Kidney tubule cell (primary cell): ENCODE results near the gene KMT2A.

Source experiments
- DNase-seq: peaks from one replicate; pipeline ENCODE4 v3.0.0-alpha.2; 2018; ENCODE audit warnings: low spot score

Gene KMT2A

DNA sequence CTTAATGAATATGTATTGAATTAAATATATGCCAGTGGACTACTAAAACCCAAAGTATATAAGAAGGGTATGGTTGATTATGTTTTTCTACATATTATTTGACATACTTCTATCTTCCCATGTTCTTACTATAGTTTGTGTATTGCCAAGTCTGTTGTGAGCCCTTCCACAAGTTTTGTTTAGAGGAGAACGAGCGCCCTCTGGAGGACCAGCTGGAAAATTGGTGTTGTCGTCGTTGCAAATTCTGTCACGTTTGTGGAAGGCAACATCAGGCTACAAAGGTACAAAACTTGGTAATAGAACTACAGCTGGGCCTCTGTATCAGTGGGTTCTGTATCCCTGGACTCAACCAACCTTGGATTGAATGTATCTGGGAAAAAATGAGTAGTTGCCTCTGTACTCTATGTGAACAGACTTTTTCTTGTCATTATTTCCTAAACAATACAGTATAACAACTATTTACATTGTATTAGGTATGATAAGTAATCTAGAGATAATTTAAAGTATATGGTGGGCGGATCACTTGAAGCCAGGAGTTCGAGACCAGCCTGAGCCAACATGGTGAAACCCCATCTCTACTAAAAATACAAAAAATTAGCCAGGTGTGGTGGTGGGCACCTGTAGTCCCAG lies 52.3 kb downstream of the KMT2A start:
- DNase-seq = peak; percentile 75

DNA sequence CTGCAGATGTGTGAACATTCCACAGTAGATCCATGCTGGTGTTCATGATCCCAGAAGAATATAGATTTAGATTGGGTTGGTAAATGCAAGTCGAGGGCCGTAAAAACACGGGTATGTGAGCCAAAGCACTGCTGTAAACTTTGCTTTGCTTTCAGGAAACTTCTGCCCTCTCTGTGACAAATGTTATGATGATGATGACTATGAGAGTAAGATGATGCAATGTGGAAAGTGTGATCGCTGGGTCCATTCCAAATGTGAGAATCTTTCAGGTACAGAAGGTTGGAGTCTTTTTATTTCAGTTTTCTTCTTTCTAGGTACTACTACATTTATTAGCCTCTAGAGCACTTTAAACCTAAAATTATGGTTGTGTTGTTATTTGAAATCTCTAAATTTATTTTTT lies 54.7 kb downstream of the KMT2A start:
- DNase-seq = no peak

DNA sequence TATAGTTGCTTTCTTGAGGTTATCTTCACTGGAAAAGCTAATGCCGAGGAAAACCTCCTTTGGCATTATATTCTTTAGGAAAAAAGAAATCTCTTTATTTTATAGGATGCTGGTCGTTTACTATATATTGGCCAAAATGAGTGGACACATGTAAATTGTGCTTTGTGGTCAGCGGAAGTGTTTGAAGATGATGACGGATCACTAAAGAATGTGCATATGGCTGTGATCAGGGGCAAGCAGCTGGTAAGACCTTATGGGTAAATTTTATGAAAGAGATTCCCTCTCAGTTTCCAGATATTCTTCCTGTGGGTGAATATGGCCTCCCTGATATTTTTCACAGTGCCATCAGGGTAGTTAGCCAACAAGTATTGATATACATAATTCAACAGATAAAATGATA lies 61.5 kb downstream of the KMT2A start:
- no peak for DNase-seq

DNA sequence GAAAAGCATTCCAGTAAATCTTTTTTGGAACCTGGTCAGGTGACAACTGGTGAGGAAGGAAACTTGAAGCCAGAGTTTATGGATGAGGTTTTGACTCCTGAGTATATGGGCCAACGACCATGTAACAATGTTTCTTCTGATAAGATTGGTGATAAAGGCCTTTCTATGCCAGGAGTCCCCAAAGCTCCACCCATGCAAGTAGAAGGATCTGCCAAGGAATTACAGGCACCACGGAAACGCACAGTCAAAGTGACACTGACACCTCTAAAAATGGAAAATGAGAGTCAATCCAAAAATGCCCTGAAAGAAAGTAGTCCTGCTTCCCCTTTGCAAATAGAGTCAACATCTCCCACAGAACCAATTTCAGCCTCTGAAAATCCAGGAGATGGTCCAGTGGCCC lies 66.9 kb downstream of the KMT2A start:
- DNase-seq = no peak

DNA sequence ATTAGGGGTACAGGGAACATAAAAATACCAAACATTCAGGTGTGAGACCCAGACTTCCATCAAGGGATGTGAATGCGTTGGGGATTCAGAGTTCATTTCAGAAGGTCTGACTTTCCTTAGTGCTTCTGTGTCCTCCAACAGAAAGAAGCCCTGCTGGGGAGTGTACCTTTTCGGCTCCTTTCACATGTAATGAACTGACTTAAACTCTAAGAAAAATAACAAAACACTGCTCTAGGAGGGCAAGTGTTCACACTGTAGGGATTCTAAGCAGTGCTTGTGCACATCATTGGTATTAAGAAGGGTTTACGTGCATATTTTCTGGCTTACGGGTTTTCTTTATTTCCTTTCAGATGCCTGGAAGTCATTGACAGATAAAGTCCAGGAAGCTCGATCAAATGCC lies 75.3 kb downstream of the KMT2A start:
- no peak for DNase-seq

DNA sequence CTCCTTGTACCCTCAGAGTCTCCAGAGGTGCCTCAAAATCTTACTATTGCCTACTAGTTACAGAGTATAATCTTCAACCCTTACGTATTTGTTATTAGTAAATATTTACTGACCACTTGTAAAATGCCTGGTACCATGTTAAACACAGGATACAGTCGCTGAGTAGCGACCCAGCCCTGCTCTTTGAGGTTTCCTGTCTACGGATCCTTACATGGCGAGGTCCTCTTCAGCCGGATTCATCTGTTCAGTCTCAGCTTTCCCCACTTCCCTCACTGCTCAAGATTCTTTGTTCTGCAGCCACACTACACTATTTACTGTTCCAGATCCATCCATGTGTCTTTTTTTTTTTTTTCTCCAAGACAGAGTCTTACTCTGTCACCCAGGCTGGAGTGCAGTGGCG lies 77.8 kb downstream of the KMT2A start:
- DNase-seq = no peak

DNA sequence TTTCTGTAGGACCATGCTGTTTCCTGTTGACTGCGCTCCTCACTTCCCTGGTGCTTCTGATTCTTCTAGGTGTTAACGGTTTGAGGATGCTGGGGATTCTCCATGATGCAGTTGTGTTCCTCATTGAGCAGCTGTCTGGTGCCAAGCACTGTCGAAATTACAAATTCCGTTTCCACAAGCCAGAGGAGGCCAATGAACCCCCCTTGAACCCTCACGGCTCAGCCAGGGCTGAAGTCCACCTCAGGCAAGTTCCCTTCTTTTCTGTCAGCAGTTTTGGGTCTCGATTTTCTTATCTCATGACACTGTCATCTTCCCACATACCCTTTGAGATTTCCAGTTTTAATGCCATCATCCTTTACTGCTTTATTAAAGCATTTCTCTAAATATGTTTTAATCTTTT lies 83.3 kb downstream of the KMT2A start:
- no peak for DNase-seq

DNA sequence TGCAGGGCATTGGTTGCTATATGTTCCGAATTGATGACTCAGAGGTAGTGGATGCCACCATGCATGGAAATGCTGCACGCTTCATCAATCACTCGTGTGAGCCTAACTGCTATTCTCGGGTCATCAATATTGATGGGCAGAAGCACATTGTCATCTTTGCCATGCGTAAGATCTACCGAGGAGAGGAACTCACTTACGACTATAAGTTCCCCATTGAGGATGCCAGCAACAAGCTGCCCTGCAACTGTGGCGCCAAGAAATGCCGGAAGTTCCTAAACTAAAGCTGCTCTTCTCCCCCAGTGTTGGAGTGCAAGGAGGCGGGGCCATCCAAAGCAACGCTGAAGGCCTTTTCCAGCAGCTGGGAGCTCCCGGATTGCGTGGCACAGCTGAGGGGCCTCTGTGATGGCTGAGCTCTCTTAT lies 85.6 kb downstream of the KMT2A start:
- DNase-seq = no peak

DNA sequence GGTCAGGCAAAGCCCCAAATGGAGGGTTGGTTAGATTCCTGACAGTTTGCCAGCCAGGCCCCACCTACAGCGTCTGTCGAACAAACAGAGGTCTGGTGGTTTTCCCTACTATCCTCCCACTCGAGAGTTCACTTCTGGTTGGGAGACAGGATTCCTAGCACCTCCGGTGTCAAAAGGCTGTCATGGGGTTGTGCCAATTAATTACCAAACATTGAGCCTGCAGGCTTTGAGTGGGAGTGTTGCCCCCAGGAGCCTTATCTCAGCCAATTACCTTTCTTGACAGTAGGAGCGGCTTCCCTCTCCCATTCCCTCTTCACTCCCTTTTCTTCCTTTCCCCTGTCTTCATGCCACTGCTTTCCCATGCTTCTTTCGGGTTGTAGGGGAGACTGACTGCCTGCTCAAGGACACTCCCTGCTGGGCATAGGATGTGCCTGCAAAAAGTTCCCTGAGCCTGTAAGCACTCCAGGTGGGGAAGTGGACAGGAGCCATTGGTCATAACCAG lies 86.3 kb downstream of the KMT2A start:
- peak; percentile 48 for DNase-seq

DNA sequence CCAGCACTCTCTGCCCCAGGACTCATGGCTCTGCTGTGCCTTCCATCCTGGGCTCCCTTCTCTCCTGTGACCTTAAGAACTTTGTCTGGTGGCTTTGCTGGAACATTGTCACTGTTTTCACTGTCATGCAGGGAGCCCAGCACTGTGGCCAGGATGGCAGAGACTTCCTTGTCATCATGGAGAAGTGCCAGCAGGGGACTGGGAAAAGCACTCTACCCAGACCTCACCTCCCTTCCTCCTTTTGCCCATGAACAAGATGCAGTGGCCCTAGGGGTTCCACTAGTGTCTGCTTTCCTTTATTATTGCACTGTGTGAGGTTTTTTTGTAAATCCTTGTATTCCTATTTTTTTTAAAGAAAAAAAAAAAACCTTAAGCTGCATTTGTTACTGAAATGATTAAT lies 88.1 kb downstream of the KMT2A start:
- no peak for DNase-seq

DNA sequence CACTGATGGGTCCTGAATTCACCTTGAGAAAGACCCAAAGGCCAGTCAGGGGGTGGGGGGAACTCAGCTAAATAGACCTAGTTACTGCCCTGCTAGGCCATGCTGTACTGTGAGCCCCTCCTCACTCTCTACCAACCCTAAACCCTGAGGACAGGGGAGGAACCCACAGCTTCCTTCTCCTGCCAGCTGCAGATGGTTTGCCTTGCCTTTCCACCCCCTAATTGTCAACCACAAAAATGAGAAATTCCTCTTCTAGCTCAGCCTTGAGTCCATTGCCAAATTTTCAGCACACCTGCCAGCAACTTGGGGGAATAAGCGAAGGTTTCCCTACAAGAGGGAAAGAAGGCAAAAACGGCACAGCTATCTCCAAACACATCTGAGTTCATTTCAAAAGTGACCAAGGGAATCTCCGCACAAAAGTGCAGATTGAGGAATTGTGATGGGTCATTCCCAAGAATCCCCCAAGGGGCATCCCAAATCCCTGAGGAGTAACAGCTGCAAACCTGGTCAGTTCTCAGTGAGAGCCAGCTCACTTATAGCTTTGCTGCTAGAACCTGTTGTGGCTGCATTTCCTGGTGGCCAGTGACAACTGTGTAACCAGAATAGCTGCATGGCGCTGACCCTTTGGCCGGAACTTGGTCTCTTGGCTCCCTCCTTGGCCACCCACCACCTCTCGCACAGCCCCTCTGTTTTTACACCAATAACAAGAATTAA lies 88.6 kb downstream of the KMT2A start:
- no peak for DNase-seq

DNA sequence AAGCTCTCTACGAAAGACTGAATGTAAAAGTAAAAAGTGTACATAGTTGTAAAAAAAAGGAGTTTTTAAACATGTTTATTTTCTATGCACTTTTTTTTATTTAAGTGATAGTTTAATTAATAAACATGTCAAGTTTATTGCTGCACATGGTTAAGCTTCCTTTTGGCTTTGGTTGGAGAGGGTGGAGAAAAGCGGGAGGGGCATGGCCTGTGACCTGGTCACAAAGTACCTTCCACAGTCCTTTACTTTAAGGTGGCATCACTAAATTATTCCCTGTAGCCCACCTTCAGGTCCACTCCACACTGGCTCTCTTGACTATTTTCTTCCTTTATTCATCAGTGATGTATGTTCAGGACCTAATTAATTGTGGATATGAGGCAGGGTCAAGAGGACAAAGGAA lies 90.4 kb downstream of the KMT2A start:
- DNase-seq = no peak

DNA sequence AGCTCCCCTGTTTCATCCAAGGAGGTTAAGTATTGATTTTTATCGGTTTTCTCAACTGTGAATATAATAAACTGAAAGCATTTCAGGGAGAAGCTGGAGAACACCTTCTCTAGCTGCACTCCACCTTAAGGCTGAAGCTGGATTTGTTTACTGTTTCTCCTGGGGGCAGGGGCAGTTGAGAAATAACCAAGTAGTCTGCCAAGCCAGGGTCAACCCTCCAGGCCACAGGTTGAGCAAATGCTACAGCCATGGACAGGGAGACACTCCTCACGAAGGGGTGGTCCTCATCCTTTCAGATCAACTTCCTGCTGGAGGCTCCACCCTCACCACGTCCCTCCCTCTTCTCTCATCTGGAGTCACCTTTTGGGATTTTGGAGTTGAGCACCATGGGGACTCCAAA lies 90.8 kb downstream of the KMT2A start, which contains the start of gene TTC36:
Gene TTC36, plus strand, starts transcription at position 366 of the 400 bp plus-strand sequence. Its CDS starts 21 bp downstream, at position 387.
- no peak for DNase-seq

DNA sequence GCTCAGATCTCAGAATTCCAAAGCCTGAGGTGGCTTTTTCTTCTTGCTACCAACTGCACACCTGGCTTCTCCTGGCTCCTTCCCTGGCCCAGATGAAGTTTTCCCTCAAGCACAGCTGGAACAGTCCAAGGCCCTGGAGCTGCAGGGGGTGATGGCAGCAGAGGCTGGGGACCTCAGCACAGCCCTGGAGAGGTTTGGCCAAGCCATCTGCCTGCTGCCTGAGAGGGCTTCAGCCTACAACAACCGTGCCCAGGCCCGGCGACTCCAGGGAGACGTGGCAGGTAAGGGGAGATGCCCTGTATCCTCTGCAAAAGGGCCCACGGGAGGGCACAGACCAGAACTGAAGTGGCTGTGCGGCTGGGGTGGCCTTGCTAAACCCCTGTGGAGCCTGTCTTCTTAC lies 92.2 kb downstream of the KMT2A start:
- no peak for DNase-seq

DNA sequence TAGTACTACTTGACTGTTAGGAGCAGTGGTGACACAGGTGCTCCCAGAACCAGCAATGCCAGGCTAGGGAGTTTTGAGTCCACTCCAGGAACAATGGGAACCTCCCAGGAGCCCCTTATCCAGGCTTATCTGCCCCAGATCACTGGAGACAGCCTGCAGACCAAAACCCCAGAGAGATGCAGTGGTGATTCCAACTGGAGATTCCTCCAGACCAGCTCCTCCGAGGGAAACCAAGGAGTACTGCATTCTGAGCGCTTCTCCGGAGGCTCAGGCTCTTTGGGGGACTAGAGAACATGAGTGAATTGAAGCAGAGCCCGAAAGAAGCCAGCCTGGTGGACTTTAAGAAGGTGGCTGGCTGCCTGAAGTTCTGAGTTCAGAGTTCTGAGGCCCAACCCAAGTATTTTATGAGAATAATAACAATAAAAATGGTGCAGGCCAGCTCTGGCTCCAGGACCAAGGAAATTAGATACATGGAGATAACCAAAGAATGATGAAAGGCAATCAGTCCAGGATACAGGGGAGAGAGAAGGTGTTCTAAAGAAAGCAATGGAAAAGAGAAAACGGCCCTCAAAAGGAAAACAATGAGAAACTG lies 93.4 kb downstream of the KMT2A start:
- no peak for DNase-seq

DNA sequence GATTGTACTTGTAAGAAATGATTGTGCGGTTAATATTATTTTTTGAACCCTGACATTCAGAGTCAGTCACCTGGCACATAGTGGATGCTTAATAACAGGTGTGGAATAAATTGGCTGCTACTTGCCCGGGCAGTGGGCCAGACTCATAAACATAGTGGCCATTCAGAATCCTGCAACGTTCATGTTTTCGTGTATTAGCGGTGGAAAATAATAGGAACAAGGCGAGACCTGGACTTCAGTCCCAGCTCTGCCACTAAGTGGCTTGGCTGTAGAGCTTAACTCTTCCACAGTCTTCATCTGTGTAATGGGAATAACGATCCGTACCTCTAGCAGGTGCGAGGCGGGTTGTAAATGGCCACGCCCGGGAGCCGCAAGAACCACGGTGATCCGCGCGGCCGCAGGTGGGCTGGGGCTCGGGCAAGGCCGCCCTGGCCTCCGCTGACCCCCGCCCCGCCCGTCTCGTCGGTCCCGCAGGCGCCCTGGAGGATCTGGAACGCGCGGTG lies 93.9 kb downstream of the KMT2A start:
- peak; percentile 48 for DNase-seq

DNA sequence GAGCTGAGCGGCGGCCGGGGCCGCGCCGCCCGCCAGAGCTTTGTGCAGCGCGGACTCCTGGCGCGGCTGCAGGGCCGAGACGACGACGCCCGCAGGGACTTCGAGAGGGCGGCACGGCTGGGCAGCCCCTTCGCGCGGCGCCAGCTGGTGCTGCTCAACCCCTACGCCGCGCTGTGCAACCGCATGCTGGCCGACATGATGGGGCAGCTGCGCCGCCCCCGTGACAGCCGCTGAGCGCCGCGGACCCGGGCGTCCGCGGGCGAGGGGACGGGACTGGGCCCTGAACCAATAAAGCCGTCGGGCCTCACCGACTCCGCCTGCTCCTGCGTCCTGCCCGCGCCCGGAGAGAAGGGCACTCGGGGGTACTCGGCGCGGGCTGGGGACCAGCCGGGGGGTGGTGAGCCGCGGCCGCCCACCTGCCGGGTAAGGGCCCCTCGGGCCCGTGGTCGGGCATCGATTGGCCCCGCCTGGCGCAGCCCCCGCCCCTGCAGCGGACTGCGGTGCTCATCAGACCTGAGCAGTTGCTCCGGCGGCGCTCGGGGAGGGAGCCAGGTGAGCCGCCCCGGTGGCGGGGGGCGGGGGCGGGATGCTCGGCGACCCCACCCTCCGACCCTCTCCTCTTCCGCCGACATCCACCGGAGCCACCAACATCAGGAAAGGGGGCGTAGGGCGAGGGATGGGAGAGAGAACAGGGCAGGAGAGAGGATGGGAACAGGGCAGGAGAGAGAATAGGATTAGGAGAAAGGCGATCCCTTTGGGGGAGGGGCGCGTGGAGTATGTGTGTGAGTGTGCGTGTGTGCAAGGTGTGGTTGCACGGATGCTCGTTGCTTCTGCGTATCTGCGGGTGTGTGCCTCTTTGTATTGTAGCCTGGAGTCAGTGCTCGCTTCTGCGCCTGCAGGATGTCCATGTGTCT lies 94.6 kb downstream of the KMT2A start, which contains the start of gene TMEM25:
Gene TMEM25, plus strand, starts transcription at position 510 of the 914 bp plus-strand sequence. CDS start 610 bp downstream, outside the sequence.
- DNase-seq = peak; percentile 63

DNA sequence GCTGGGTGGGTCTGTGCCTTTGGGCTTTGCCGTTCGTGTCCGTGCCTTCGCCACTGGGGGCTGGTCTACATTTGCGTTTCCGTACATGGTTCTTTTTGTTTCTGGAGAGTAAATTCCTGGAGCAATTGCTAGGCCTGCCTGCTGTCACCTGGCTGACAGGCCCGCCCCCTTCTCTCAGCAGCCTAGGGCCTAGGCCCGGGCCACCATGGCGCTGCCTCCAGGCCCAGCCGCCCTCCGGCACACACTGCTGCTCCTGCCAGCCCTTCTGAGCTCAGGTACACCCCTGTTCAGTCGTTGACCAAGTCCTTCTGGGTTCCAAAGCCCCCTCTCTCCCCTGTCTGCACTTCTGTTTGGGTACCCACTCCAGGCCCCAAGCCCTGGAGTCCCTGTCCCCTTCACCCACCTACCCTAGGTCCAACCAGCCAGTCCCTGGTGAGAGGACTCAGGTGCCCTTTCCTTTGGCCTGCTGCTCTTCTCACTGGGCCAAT lies 95.3 kb downstream of the KMT2A start:
- no peak for DNase-seq

DNA sequence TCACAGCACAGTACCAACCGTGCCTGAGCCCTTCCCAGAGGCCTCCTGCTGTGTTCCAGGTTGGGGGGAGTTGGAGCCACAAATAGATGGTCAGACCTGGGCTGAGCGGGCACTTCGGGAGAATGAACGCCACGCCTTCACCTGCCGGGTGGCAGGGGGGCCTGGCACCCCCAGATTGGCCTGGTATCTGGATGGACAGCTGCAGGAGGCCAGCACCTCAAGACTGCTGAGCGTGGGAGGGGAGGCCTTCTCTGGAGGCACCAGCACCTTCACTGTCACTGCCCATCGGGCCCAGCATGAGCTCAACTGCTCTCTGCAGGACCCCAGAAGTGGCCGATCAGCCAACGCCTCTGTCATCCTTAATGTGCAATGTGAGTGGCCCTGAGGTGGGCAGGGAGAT lies 95.8 kb downstream of the KMT2A start:
- no peak for DNase-seq

DNA sequence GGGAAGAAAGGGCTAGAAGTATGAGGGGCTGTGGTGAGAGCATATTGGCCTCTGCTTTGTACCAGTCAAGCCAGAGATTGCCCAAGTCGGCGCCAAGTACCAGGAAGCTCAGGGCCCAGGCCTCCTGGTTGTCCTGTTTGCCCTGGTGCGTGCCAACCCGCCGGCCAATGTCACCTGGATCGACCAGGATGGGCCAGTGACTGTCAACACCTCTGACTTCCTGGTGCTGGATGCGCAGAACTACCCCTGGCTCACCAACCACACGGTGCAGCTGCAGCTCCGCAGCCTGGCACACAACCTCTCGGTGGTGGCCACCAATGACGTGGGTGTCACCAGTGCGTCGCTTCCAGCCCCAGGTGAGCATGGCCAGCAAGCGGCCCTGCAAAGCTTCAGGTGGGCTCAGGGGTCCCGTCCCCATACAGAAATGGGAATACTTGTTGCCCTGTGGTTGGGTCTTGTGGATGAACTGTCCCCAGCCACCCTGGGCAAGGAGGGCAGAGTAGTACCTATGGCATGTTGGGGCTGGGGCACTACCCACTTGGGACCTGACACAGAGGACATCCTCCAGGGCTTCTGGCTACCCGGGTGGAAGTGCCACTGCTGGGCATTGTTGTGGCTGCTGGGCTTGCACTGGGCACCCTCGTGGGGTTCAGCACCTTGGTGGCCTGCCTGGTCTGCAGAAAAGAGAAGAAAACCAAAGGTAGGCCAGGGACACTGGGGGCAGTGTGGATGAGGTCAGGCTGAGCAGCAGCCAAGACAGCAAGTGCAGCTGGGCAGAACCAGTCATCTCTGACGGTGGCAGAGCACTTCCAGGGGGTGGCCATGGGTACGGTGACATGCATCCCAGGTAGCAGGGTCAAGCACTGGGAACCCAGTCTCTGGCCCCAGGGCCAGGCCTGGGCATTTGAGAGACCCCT lies 96.8 kb downstream of the KMT2A start:
- DNase-seq = no peak
